Measurements from ENCODE around the gene SLC4A5.

GRCh38 chr2:74250189-74250631 lies 93.0 kb downstream of the SLC4A5 start:
- TF ChIP-seq CTCF (IDR thresholded peaks at IDR 0.05): peak in 4 of 7 experiments; percentile 56 to 72 (median 68)
- TF ChIP-seq POLR2A (IDR thresholded peaks at IDR 0.05): no peak
- TF ChIP-seq POLR2AphosphoS5 (IDR thresholded peaks at IDR 0.05): no peak
- TF ChIP-seq EP300 (IDR thresholded peaks at IDR 0.05): no peak
